ENCODE results near the gene MRPL36. TPM values are rescaled to one million over a fixed set of nuclear protein-coding genes. Genes with fewer than 3 reads are reported as not detected.

The MRPL36 gene
- total and polyA plus RNA-seq, 12 donors = 43.4 to 126 (median 49.8) TPM

GRCh38 chr5:1778138-1779020, 21.3 kb downstream of the MRPL36 start:
- no peak for DNase-seq
- intact Hi-C loops (cut with DNase I) = no loop called here
- H3K9me3 ChIP-seq = peaks cover 0 to 11% (median 0%) of the 10 kb centered on the region in 11 donors
- no peak overlapping the region for H3K4me3 ChIP-seq
- ATAC-seq = no peak
- H3K4me1 ChIP-seq = no peaks in the 10 kb centered on the region
- no peaks in the 10 kb centered on the region for H3K27me3 ChIP-seq
- WGBS, 2 donors = 73 to 75% methylated on average over 19 of the region's 19 CpGs
- H3K27ac ChIP-seq = no peak overlapping the region
- no peaks in the 10 kb centered on the region for H3K36me3 ChIP-seq
- TF ChIP-seq, protein P1, sequence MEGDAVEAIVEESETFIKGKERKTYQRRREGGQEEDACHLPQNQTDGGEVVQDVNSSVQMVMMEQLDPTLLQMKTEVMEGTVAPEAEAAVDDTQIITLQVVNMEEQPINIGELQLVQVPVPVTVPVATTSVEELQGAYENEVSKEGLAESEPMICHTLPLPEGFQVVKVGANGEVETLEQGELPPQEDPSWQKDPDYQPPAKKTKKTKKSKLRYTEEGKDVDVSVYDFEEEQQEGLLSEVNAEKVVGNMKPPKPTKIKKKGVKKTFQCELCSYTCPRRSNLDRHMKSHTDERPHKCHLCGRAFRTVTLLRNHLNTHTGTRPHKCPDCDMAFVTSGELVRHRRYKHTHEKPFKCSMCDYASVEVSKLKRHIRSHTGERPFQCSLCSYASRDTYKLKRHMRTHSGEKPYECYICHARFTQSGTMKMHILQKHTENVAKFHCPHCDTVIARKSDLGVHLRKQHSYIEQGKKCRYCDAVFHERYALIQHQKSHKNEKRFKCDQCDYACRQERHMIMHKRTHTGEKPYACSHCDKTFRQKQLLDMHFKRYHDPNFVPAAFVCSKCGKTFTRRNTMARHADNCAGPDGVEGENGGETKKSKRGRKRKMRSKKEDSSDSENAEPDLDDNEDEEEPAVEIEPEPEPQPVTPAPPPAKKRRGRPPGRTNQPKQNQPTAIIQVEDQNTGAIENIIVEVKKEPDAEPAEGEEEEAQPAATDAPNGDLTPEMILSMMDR (IDR thresholded peaks at IDR 0.05) = no peak

- Histone ChIP-seq H3K4me3 (no peak overlapping the region), H3K4me1 (no peaks in the 10 kb centered on the region), H3K27ac (no peak overlapping the region), H3K36me3 (no peaks in the 10 kb centered on the region), H3K9me3 (peaks cover 0 to 11% (median 0%) of the 10 kb centered on the region in 11 donors), H3K27me3 (no peaks in the 10 kb centered on the region)
- TF ChIP-seq, protein P1 (IDR thresholded peaks at IDR 0.05) = no peak
- intact Hi-C loops (cut with DNase I) = no loop called here
- no peak for ATAC-seq
- WGBS, 2 donors = 88 to 91% methylated on average over 31 of the region's 31 CpGs
- DNase-seq = no peak
These were observed 22.1 kb downstream of the MRPL36 start for GRCh38 chr5:1777281-1778137.

DNA sequence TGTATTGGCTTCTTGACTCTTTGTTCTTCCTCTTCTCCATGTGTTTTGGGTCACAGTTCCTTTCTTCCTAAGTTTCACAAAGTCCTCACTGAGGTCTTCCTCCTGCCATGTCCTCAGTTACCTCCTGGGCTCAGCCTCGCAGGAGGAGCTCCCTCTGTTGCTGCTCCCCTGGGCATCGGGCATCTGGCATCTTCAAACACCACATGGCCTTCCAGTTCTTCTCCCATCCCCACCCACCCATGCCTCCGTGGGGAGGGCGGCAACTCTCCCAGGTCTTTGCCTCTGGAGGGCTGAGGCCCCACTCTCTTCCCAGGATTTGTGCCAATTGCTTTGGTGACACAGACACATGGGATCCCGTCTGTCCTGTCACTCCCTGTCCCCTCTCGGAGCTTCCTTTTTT, 22.8 kb downstream of the MRPL36 start:
- H3K4me1 ChIP-seq = no peaks in the 10 kb centered on the region
- TF ChIP-seq, protein P1 (IDR thresholded peaks at IDR 0.05) = no peak
- peaks cover 0 to 11% (median 0%) of the 10 kb centered on the region in 11 donors for H3K9me3 ChIP-seq
- DNase-seq (no peak), ATAC-seq (no peak)
- no peak overlapping the region for H3K27ac ChIP-seq
- no peak overlapping the region for H3K4me3 ChIP-seq
- H3K27me3 ChIP-seq = no peaks in the 10 kb centered on the region
- WGBS, 2 donors = 89 to 93% methylated on average over 6 of the region's 6 CpGs
- intact Hi-C loops (cut with DNase I) = no loop called here
- no peaks in the 10 kb centered on the region for H3K36me3 ChIP-seq

- peak in 5 of 8 donors; percentile 23 to 75 (median 47) for ATAC-seq
- TF ChIP-seq, protein P1 (IDR thresholded peaks at IDR 0.05) = peak in 7 of 9 donors; percentile 8 to 47 (median 36)
- H3K4me3 ChIP-seq = no peak overlapping the region
- peaks cover 0 to 11% (median 0%) of the 10 kb centered on the region in 11 donors for H3K9me3 ChIP-seq
- 10 to 14% methylated on average over 5 of the region's 5 CpGs for WGBS, 2 donors
- no peaks in the 10 kb centered on the region for H3K4me1 ChIP-seq
- no peaks in the 10 kb centered on the region for H3K36me3 ChIP-seq
- H3K27me3 ChIP-seq = peaks cover 0 to 15% (median 0%) of the 10 kb centered on the region in 7 donors
- DNase-seq = no peak
- intact Hi-C loops (cut with DNase I) = no loop called here
- no peak overlapping the region for H3K27ac ChIP-seq
These were observed 27.0 kb downstream of the MRPL36 start for GRCh38 chr5:1772634-1773033.

Measured in heart right ventricle (tissue), 16 donors.